ENCODE results near the gene B9D1. TPM values are rescaled to one million over a fixed set of nuclear protein-coding genes. Genes with fewer than 3 reads are reported as not detected.

Gene B9D1
- total and polyA plus RNA-seq, 9 of the 15 experiments (the other 6 are each of a cell fraction or from before 2014, with no cell fraction given), result 8.9 to 28.0 (median 17.9) TPM

- 8% methylated on average over 6 of the region's 10 CpGs for WGBS (ENCODE audit: insufficient coverage, low coverage, missing lambda C conversion rate)
- FAIRE-seq (no peak), DNase-seq (ENCODE audit: extremely low read depth in 1 of 4, low spot score in 3 of 4) (no peak), ATAC-seq (no peak)
- intact Hi-C loops (cut with micrococcal nuclease), result no loop called here
- Histone ChIP-seq H2AFZ (ENCODE audit: low read depth, low read length) (no peak overlapping the region), H3K9me3 (replicated peaks; ENCODE audit: control insufficient read depth, insufficient read depth, low read depth, low read length) (no peaks in the 10 kb centered on the region), H3K27me3 (ENCODE audit: control insufficient read depth in 2 of 2, insufficient read depth in 2 of 2, low read length in 2 of 2) (peaks cover 2 to 37% of the 10 kb centered on the region in 2 experiments), H4K20me1 (replicated peaks; ENCODE audit: control insufficient read depth, insufficient read depth, low read length) (no peaks in the 10 kb centered on the region), H3K4me1 (replicated peaks in 1 of 2; ENCODE audit: control insufficient read depth in 2 of 2, insufficient read depth in 2 of 2, low read length in 2 of 2) (no peaks in the 10 kb centered on the region; a peak in 1 of 5 replicates), H3K36me3 (ENCODE audit: control insufficient read depth, insufficient read depth, low read length) (no peaks in the 10 kb centered on the region), H3K79me2 (ENCODE audit: control insufficient read depth, insufficient read depth, low read length) (no peaks in the 10 kb centered on the region), H3K9ac (ENCODE audit: insufficient read depth in 1 of 2, low read depth in 2 of 2, low read length in 2 of 2) (no peak overlapping the region), H3K4me3 (no peak overlapping the region), H3K27ac (ENCODE audit: extremely low read depth, low read depth, low read length) (no peak overlapping the region), H3K4me2 (ENCODE audit: insufficient read depth, low read length) (no peak overlapping the region), H3K9me1 (ENCODE audit: control insufficient read depth, insufficient read depth, low read length) (no peaks in the 10 kb centered on the region)
- TF ChIP-seq TEAD1 (CRISPR knock-in tag; IDR thresholded peaks at IDR 0.05), result no peak
- TF ChIP-seq ATF3 (IDR thresholded peaks at IDR 0.05), result no peak
- no peak for TF ChIP-seq ATF3 (CRISPR knock-in tag; conservative IDR thresholded peaks at IDR 0.05)
- no peak for TF ChIP-seq COPS2 (conservative IDR thresholded peaks at IDR 0.05)
- TF ChIP-seq ZNF696 (CRISPR knock-in tag; conservative IDR thresholded peaks at IDR 0.05), result no peak
- no peak for TF ChIP-seq TOE1 (IDR thresholded peaks at IDR 0.05; ENCODE audit: borderline replicate concordance)
- no peak for TF ChIP-seq TOE1 (CRISPR knock-in tag; IDR thresholded peaks at IDR 0.05; ENCODE audit: borderline replicate concordance, low read depth)
- TF ChIP-seq HEY1 (CRISPR knock-in tag; IDR thresholded peaks at IDR 0.05; ENCODE audit: borderline replicate concordance), result no peak
- TF ChIP-seq SMAD1 (IDR thresholded peaks at IDR 0.05; ENCODE audit: low read depth, low read length, partially characterized antibody), result no peak
- in situ Hi-C loops (cut with MboI), result no loop called here
- ChIA-PET POLR2A (interaction anchor here (1.7 kb wide), 1 partner anchor 10 kb away, joined by 4 read pairs; no protein-coding TSS in a partner anchor), CTCF (ENCODE audit: low intra/inter-chr PET ratio) (no interaction called here)
- BruUV-seq (replicated peaks), result no TSS peak
Observed at GRCh38 chr17:19407601-19408345, 45.2 kb upstream of the B9D1 start.

Measured in K562 (cell line).